Neuronal stem cell (in vitro differentiated cells): ENCODE measurements around the gene ADK.
A peak's percentile ranks its signal among the peaks of the same experiment; 100 is the strongest.
"Not testable (repeated sequence)": the region's sequence is repeated elsewhere in the genome, so short reads cannot be mapped to it uniquely, and the experiment has no call there.

ENCODE experiments used
- DNase-seq: peaks from one replicate; pipeline ENCODE4 v3.0.0-alpha.2; 2013; ENCODE audit warnings: low spot score
- H2AFZ ChIP-seq: one replicate; pipeline ENCODE4 v1.6.1; 2013; ENCODE audit warnings: mild to moderate bottlenecking, low read length, inconsistent platforms
- H2AK5ac ChIP-seq: 2 replicates; pipeline ENCODE4 v1.6.1; 2013; ENCODE audit warnings: low read depth, mild to moderate bottlenecking, inconsistent platforms, low read length, moderate library complexity, mixed read lengths
- H2BK120ac ChIP-seq: 2 replicates; pipeline ENCODE4 v1.6.1; 2013; ENCODE audit warnings: low read depth, mild to moderate bottlenecking, inconsistent platforms, low read length, moderate library complexity, mixed read lengths
- H2BK12ac ChIP-seq: one replicate; pipeline ENCODE4 v1.6.1; 2013; ENCODE audit warnings: low read length, inconsistent platforms
- H2BK15ac ChIP-seq: 2 replicates; pipeline ENCODE4 v1.6.1; 2013; ENCODE audit warnings: mild to moderate bottlenecking, low read length, inconsistent platforms, mixed read lengths
- H2BK5ac ChIP-seq: one replicate; pipeline ENCODE4 v1.6.1; 2013; ENCODE audit warnings: inconsistent platforms, mild to moderate bottlenecking, low read length, moderate library complexity
- H3K14ac ChIP-seq: one replicate; pipeline ENCODE4 v1.6.1; 2013; ENCODE audit warnings: low read length, inconsistent platforms
- H3K18ac ChIP-seq: 2 replicates; pipeline ENCODE4 v1.6.1; 2013; ENCODE audit warnings: low read length, inconsistent platforms
- H3K23ac ChIP-seq: 2 replicates; pipeline ENCODE4 v1.6.1; 2013; ENCODE audit warnings: low read depth, mild to moderate bottlenecking, mixed read lengths, low read length, inconsistent platforms; ENCODE audit not compliant: poor library complexity
- H3K27ac ChIP-seq: replicated peaks from 3 replicates; pipeline ENCODE4 v1.5.1; 2013; ENCODE audit warnings: low read length, inconsistent platforms
- H3K27me3 ChIP-seq, 3 experiments: 2 replicates each; pipeline ENCODE4 v1.6.1; 2013; ENCODE audit warnings: low read length in 3 of 3, mild to moderate bottlenecking in 2 of 3, inconsistent platforms in 1 of 3, low read depth in 1 of 3, mixed read lengths in 1 of 3, moderate library complexity in 1 of 3; ENCODE audit not compliant: control insufficient read depth in 3 of 3, insufficient read depth in 3 of 3
- H3K36me3 ChIP-seq, 2 donors: replicated peaks in 1 of 2; 2 replicates each; pipeline ENCODE4 v1.6.1; 2013; ENCODE audit warnings: low read length in 2 of 2; ENCODE audit not compliant: control insufficient read depth in 2 of 2, insufficient read depth in 2 of 2
- H3K4ac ChIP-seq: 2 replicates; pipeline ENCODE4 v1.6.1; 2013; ENCODE audit warnings: inconsistent platforms, mild to moderate bottlenecking, low read length, moderate library complexity
- H3K4me1 ChIP-seq, 2 donors: 1 replicate in 1 of 2; 2 replicates in 1 of 2; pipeline ENCODE4 v1.6.1; 2013; ENCODE audit warnings: low read length in 2 of 2, low read depth in 1 of 2; ENCODE audit not compliant: control insufficient read depth in 2 of 2, insufficient read depth in 1 of 2
- H3K4me2 ChIP-seq: one replicate; pipeline ENCODE4 v1.6.1; 2013; ENCODE audit warnings: mild to moderate bottlenecking, low read length, inconsistent platforms; ENCODE audit not compliant: insufficient read depth, poor library complexity, severe bottlenecking
- H3K4me3 ChIP-seq, 2 donors: 2 replicates each; pipeline ENCODE4 v1.5.1; 2013; ENCODE audit warnings: low read length in 2 of 2, mild to moderate bottlenecking in 2 of 2, inconsistent platforms in 1 of 2, moderate library complexity in 1 of 2
- H3K79me1 ChIP-seq: one replicate; pipeline ENCODE4 v1.6.1; 2013; ENCODE audit warnings: low read depth, mild to moderate bottlenecking, inconsistent platforms, low read length, moderate library complexity
- H3K9ac ChIP-seq: one replicate; pipeline ENCODE4 v1.6.1; 2013; ENCODE audit warnings: mild to moderate bottlenecking, low read depth, low read length, inconsistent platforms; ENCODE audit not compliant: poor library complexity
- H3K9me3 ChIP-seq, 2 donors: replicated peaks in 1 of 2; 2 replicates each; pipeline versions ENCODE3 to v1.6.1; 2013; ENCODE audit warnings: low read length in 2 of 2, mild to moderate bottlenecking in 2 of 2, inconsistent platforms in 1 of 2, low read depth in 1 of 2, mixed read lengths in 1 of 2, moderate library complexity in 1 of 2; ENCODE audit not compliant: control insufficient read depth in 2 of 2, insufficient read depth in 1 of 2
- H4K8ac ChIP-seq: one replicate; pipeline ENCODE4 v1.6.1; 2013; ENCODE audit warnings: low read depth, mild to moderate bottlenecking, inconsistent platforms, low read length, moderate library complexity
- H4K91ac ChIP-seq: one replicate; pipeline ENCODE4 v1.6.1; 2013; ENCODE audit warnings: low read length, low read depth, mild to moderate bottlenecking, inconsistent platforms; ENCODE audit not compliant: poor library complexity
- WGBS, 2 donors: extraction: QIAGEN DNeasy Blood & Tissue Kit; methylation state at CpG; one replicate each; pipeline ENCODE4 v1.1.7; 2013; ENCODE audit warnings: missing lambda C conversion rate in 2 of 2, mixed read lengths in 1 of 2; ENCODE audit not compliant: insufficient read length in 2 of 2, insufficient replicate concordance in 1 of 2; ENCODE audit errors: extremely low coverage in 2 of 2; 5-methylcytosine and 5-hydroxymethylcytosine counted together

Gene ADK

GRCh38 chr10:74353021-74353420 lies 202.0 kb downstream of the ADK start:
- not testable (repeated sequence) for H2AK5ac ChIP-seq, DNase-seq, H3K27me3 ChIP-seq, H4K8ac ChIP-seq, H2AFZ ChIP-seq, H3K27ac ChIP-seq, H3K4me2 ChIP-seq, H3K4me3 ChIP-seq, H3K9me3 ChIP-seq, H2BK5ac ChIP-seq, H2BK12ac ChIP-seq, H2BK15ac ChIP-seq, H3K4me1 ChIP-seq, H3K14ac ChIP-seq, H3K36me3 ChIP-seq, H4K91ac ChIP-seq, H3K23ac ChIP-seq, H3K79me1 ChIP-seq, H2BK120ac ChIP-seq, H3K4ac ChIP-seq, H3K9ac ChIP-seq, H3K18ac ChIP-seq
- WGBS, 2 donors: no CpG with 5 or more reads among the region's 3 CpGs

- H2BK120ac ChIP-seq: no peak overlapping the region
- H3K9me3 ChIP-seq: peaks cover 0 to 21% of the 10 kb centered on the region in 2 donors
- H3K9ac ChIP-seq: no peak overlapping the region
- H2BK12ac ChIP-seq: no peak overlapping the region
- H2AK5ac ChIP-seq: no peak overlapping the region
- no peaks in the 10 kb centered on the region for H3K4me1 ChIP-seq
- H3K18ac ChIP-seq: no peak overlapping the region
- no peak for DNase-seq
- H3K4me2 ChIP-seq: no peak overlapping the region
- no peak overlapping the region for H3K27ac ChIP-seq
- H4K8ac ChIP-seq: no peak overlapping the region
- no peak overlapping the region for H2BK5ac ChIP-seq
- no peak overlapping the region for H3K23ac ChIP-seq
- H3K27me3 ChIP-seq: no peaks in the 10 kb centered on the region
- H2BK15ac ChIP-seq: no peak overlapping the region
- H4K91ac ChIP-seq: no peak overlapping the region
- H3K4me3 ChIP-seq: no peak overlapping the region
- H2AFZ ChIP-seq: no peak overlapping the region
- peaks cover 0 to 2% of the 10 kb centered on the region in 2 donors for H3K36me3 ChIP-seq
- no peak overlapping the region for H3K4ac ChIP-seq
- no peak overlapping the region for H3K14ac ChIP-seq
- H3K79me1 ChIP-seq: no peaks in the 10 kb centered on the region
Observed at GRCh38 chr10:74361678-74362077, 210.7 kb downstream of the ADK start.

DNA sequence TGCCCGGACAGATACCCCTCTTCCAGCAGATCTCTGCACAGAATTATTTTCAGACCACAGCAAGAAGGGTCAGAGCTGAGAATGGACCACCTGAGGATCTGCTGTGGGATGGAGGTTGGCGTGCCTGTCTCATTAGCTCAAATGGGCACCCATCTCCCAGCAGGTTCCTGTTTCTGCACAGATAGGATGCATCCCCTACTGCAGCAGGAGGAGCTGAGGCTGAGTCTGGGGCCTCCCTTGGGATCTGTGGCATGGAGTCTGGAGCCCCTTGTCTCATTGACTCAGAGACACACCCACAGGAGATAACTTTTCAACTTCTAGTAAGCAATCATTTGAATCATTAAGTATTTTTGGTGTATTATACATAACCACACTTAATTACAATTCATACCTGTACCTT lies 212.7 kb downstream of the ADK start:
- no CpG with 5 or more reads among the region's 2 CpGs for WGBS, 2 donors

GRCh38 chr10:74365109-74365508 lies 214.1 kb downstream of the ADK start:
- Histone ChIP-seq H3K9me3 (peaks cover 0 to 16% of the 10 kb centered on the region in 2 donors), H3K4me2 (no peak overlapping the region), H3K14ac (no peak overlapping the region), H2AFZ (no peak overlapping the region), H3K36me3 (peaks cover 0 to 2% of the 10 kb centered on the region in 2 donors), H3K4me3 (no peak overlapping the region), H2BK5ac (no peak overlapping the region), H4K91ac (no peak overlapping the region), H3K4ac (no peak overlapping the region), H3K4me1 (no peaks in the 10 kb centered on the region), H3K18ac (no peak overlapping the region), H2BK120ac (no peak overlapping the region), H2AK5ac (no peak overlapping the region), H3K27me3 (no peaks in the 10 kb centered on the region), H2BK15ac (no peak overlapping the region), H3K9ac (no peak overlapping the region), H3K79me1 (no peaks in the 10 kb centered on the region), H4K8ac (no peak overlapping the region), H2BK12ac (no peak overlapping the region), H3K27ac (no peak overlapping the region), H3K23ac (no peak overlapping the region)
- WGBS, 2 donors: no CpG with 5 or more reads among the region's 3 CpGs
- DNase-seq: no peak

More for the DNA sequence above, 212.7 kb downstream of the ADK start:
- H3K23ac ChIP-seq: no peak overlapping the region
- no peaks in the 10 kb centered on the region for H3K79me1 ChIP-seq
- no peak overlapping the region for H2AFZ ChIP-seq
- H2AK5ac ChIP-seq: no peak overlapping the region
- H3K27me3 ChIP-seq: no peaks in the 10 kb centered on the region
- H3K27ac ChIP-seq: no peak overlapping the region
- peaks cover 0 to 2% of the 10 kb centered on the region in 2 donors for H3K36me3 ChIP-seq
- H3K9ac ChIP-seq: no peak overlapping the region
- H3K18ac ChIP-seq: no peak overlapping the region
- no peak for DNase-seq
- no peak overlapping the region for H2BK5ac ChIP-seq
- H4K91ac ChIP-seq: no peak overlapping the region
- no peak overlapping the region for H3K14ac ChIP-seq
- no peaks in the 10 kb centered on the region for H3K4me1 ChIP-seq
- H3K4me3 ChIP-seq: peak overlapping the region in 1 of 2 donors; percentile 16
- H2BK15ac ChIP-seq: no peak overlapping the region
- H3K4ac ChIP-seq: no peak overlapping the region
- no peak overlapping the region for H2BK120ac ChIP-seq
- no peak overlapping the region for H3K4me2 ChIP-seq
- peaks cover 0 to 16% of the 10 kb centered on the region in 2 donors for H3K9me3 ChIP-seq
- H2BK12ac ChIP-seq: no peak overlapping the region
- H4K8ac ChIP-seq: no peak overlapping the region
